GM21447 (cell line): ENCODE measurements around the gene AMBRA1.

Experiments used
- ATAC-seq: cut with Tn5 transposase; IDR thresholded peaks from one replicate; pipeline ENCODE4 v1.9.1; 2021; ENCODE audit not compliant: unreplicated experiment

The AMBRA1 gene

DNA sequence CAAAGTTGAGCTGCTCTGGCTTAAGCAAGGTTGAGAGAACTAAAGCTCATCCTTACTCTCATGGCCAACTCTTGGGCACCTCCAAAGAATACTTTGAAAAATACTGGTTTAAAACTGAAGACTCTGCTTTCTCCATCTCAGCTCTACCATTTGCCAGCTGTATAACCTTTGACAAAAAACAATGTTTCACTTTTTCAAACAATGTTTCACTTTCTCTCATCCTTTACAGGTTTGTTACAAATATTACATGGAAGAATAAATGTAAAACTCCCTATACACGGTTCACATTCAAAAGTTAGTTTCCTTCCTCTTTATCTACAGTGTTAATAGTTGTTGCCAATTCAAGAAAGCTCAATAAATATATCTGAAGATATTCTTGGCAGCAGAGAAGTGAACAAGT is 19.2 kb downstream of the AMBRA1 start:
- ATAC-seq: no peak

DNA sequence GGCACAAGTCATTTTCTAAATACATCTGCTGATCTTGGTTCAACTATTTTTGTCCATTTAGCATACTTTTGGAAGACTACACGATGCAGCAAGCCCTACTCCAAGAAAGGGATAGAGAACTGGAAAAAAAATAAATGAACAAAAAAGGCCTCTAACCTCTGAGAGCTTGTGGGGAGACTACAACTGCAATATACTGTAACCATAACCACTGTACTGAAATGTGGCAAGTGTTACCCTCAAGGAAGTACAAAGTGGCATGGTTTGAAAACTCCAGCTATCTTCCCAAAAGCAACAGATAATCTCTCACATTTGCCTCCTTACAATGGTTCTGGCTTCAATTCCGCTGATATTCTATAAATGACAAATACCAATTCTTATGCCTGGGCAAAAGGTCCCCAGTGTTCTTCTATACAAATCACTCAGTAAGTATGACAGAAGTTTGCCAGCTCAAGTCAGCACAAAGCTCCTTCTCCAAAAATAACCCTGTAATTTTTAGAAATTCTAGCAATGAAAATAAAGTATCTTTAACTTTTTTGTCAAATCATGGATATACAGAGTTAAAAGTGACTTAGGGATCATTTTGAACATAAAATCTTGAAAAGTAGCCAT is 22.9 kb downstream of the AMBRA1 start:
- no peak for ATAC-seq

DNA sequence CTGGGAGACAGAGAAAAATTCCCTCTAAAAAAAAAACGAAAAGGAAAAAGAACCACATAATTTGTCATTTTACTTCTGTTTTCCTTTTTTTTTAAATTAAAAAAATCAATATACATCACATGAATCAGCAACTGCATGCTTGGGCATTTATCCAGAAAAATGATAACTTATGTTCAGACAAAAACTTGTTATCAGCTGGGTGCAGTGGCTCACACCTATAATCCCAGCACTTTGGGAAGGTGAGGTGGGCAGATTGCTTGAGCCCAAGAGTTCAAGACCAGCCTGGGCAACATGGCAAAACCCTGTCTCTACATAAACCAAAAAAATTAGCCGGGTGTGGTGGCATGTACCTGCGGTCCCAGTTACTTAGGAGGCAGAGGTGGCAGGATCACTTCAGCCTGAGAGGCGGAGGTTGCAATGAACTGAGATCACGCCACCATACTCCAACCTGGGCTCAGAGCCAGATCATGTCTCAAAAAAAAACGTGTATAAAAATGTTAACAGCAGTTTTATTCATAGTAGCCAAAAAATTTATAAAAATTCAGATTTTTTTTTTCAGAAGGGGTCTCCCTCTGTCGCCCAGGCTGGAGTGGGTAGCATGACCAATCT is 28.5 kb downstream of the AMBRA1 start:
- ATAC-seq: no peak

GRCh38 chr11:46564459-46564858 is 29.4 kb downstream of the AMBRA1 start:
- no peak for ATAC-seq

GRCh38 chr11:46562527-46562926 is 31.3 kb downstream of the AMBRA1 start:
- no peak for ATAC-seq

GRCh38 chr11:46560300-46560991 is 33.4 kb downstream of the AMBRA1 start:
- peak; percentile 67 for ATAC-seq

GRCh38 chr11:46559815-46560214 is 34.0 kb downstream of the AMBRA1 start:
- ATAC-seq: no peak

- no peak for ATAC-seq
Measured at GRCh38 chr11:46557684-46558151, 36.1 kb downstream of the AMBRA1 start.

DNA sequence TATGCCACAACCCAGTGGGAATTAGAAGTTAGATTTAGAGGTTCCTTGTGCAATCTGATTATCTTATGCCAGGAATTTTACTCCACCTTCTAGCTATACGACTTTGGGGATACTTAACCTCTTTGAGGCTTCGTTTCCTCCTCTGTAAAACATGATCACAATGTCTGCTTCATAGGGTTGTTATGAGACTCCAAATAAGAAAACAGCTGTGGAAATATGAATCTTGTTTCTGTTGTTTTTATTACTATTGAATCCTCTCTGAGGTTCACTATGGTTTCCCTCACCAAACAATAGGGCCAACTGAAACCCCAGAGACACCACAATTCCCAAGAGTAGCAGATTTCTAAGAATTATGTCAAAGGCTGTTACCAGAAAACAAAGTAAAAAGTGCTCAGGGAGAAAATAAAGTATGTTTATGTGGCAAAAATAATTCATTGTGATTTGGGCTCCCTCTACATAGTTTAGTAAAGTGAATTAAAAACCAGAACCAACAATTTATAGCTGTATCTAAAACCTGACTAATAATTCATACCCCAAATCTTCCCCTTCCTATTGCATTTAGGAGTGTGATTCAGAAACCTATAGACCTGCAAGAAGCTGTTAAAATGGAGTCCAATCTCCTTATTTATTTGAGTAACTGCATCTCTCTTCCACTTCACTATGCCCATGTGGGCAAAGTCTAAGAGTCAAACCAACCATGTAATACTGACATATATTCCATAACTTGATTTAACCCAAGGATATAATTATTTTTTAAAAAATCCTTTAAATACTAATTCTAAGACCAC is 38.4 kb downstream of the AMBRA1 start:
- ATAC-seq: peak; percentile 54

DNA sequence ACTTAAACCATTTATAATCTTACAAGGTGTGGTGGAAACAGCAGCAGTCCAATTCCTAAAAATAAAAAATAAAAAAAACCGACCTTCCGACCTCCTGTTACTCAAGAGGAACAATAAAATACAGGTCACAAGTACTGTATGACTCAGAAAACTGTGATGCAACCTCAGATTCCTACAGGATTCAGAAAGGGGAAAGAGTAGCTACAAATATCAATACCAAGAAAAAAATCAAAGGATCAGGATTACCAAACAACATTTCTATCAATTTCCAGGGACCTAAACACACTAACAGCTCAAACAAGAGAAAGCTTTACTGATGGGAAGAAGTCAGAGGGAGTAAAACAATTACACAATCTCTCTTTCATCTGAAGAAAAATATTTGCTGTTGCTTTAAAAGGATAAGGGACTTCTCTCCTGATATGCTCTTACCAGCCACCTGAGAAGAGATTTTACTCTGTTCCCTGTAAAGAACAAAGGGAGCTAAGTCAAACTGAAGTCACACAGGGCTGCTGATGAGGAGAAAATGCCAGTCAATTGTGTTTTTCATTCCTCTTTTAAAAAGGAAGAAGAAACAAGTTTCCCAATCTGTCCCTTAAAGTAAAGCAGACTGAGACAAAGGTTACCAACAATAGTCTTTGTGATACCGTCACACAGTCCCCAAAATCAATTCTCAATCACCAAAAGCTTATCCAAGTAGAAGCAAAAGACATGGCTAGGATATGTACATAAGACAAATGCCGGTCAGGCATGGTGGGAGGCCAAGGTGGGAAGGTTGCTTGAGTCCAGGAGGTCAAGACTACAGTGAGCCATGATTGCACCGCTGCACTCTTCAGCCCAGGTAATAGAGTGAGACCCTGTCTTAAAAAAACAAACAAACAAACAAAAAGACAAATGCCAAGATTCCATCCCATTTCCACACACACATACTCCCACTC is 39.3 kb downstream of the AMBRA1 start:
- no peak for ATAC-seq

GRCh38 chr11:46553814-46554212 is 40.0 kb downstream of the AMBRA1 start:
- no peak for ATAC-seq

- ATAC-seq: no peak
Measured at GRCh38 chr11:46551261-46551660, 42.6 kb downstream of the AMBRA1 start.

GRCh38 chr11:46547579-46547978 is 46.2 kb downstream of the AMBRA1 start:
- ATAC-seq: no peak

DNA sequence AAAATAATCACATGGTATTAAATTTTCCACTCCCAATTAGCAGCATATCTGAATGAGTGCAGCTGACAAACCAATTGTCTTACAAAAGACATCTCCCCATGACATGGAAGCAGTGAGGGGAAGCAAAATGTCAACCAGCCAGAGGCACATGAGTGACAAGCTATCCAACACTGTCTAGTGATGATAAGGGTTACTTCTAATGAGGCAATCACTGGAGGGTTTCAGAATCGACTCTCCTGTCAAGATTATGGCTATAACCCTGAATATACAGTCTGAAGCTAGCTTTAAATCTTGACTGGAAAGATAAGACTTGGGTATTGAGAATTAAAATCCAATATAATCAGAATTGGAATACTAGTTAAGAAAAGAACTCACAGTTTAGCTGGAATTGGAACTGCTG is 50.3 kb downstream of the AMBRA1 start:
- ATAC-seq: no peak

GRCh38 chr11:46541593-46542371 is 52.0 kb downstream of the AMBRA1 start:
- no peak for ATAC-seq

- no peak for ATAC-seq
Measured at GRCh38 chr11:46540807-46541206, 53.0 kb downstream of the AMBRA1 start.

- ATAC-seq: peak; percentile 83
Measured at GRCh38 chr11:46537537-46538295, 56.1 kb downstream of the AMBRA1 start.

GRCh38 chr11:46537121-46537520 is 56.7 kb downstream of the AMBRA1 start:
- ATAC-seq: no peak

- ATAC-seq: no peak
Measured at GRCh38 chr11:46535688-46536087, 58.1 kb downstream of the AMBRA1 start.
